BE2C (cell line): ENCODE measurements around the gene SLC44A3.

Experiments used
- DNase-seq: peaks from one replicate; pipeline ENCODE4 v3.0.0-alpha.2; 2020
- H3K27me3 ChIP-seq: fragments of 250-450 bp; sonication (Bioruptor Pico); 2 replicates; pipeline ENCODE4 v1.5.1; 2020; ENCODE audit warnings: mild to moderate bottlenecking
- H3K36me3 ChIP-seq: fragments of 250-450 bp; sonication (Bioruptor Pico); 2 replicates; pipeline ENCODE4 v1.5.1; 2020; ENCODE audit warnings: mild to moderate bottlenecking
- H3K4me1 ChIP-seq: fragments of 250-450 bp; sonication (Bioruptor Pico); 2 replicates; pipeline ENCODE4 v1.5.1; 2020
- H3K4me3 ChIP-seq: 2 replicates; pipeline ENCODE4 v1.5.1; 2011; ENCODE audit warnings: low read depth, low read length
- H3K9me3 ChIP-seq: fragments of 250-450 bp; sonication (Bioruptor Pico); 2 replicates; pipeline ENCODE4 v1.5.1; 2020
- CTCF ChIP-seq: IDR thresholded peaks from 2 replicates; pipeline ENCODE4 v1.5.1; 2012; ENCODE audit warnings: mild to moderate bottlenecking, low read depth, low read length

Gene SLC44A3

GRCh38 chr1:94942171-94943128, 122.3 kb downstream of the SLC44A3 start:
- H3K4me3 ChIP-seq, result no peak overlapping the region
- no peaks in the 10 kb centered on the region for H3K27me3 ChIP-seq
- H3K4me1 ChIP-seq, result no peaks in the 10 kb centered on the region
- DNase-seq, result no peak
- H3K36me3 ChIP-seq, result no peaks in the 10 kb centered on the region
- no peak for TF ChIP-seq CTCF
- H3K9me3 ChIP-seq, result no peaks in the 10 kb centered on the region
